ENCODE data around the gene LCE1A.

LCE1A gene
- total RNA-seq = 0 reads per million in 18 experiments

- no peak for DNase-seq
Observed at GRCh38 chr1:152827173-152827572, at the start of gene LCE1A. Gene LCE1A, plus strand, starts transcription at chr1:152827473. Its CDS starts 0 bp downstream, at chr1:152827473.

- peak in 1 of 2 donors; percentile 8 for DNase-seq
Observed at GRCh38 chr1:152777510-152778137, 49.6 kb upstream of the LCE1A start.

GRCh38 chr1:152783095-152783494 is 44.2 kb upstream of the LCE1A start:
- DNase-seq = no peak

- DNase-seq = no peak
Observed at GRCh38 chr1:152786077-152786476, 41.2 kb upstream of the LCE1A start, which contains the start of gene LCE1E. Gene LCE1E, plus strand, starts transcription at chr1:152786257. Its CDS starts 1,043 bp downstream, at chr1:152787300.

GRCh38 chr1:152795686-152796085 is 31.6 kb upstream of the LCE1A start:
- DNase-seq = no peak

GRCh38 chr1:152796421-152796820 is 30.9 kb upstream of the LCE1A start, which contains the start of gene LCE1D:
Gene LCE1D, plus strand, starts transcription at chr1:152796721. Its CDS starts 1,074 bp downstream, at chr1:152797795.
- DNase-seq = no peak

- DNase-seq = no peak
Observed at GRCh38 chr1:152801333-152801732, 25.9 kb upstream of the LCE1A start.

- no peak for DNase-seq
Observed at GRCh38 chr1:152806576-152806975, 20.7 kb upstream of the LCE1A start, which contains the start of gene LCE1C. Gene LCE1C, minus strand, starts transcription at chr1:152806651. Its CDS starts 1,173 bp downstream, at chr1:152805478.

- DNase-seq = no peak
Observed at GRCh38 chr1:152811050-152811449, 16.2 kb upstream of the LCE1A start.

GRCh38 chr1:152811671-152812070 is 15.6 kb upstream of the LCE1A start, which contains the start of gene LCE1B:
Gene LCE1B, plus strand, starts transcription at chr1:152811971. Its CDS starts 476 bp downstream, at chr1:152812447.
- DNase-seq = no peak

GRCh38 chr1:152817309-152817708 is 10.0 kb upstream of the LCE1A start:
- no peak for DNase-seq

GRCh38 chr1:152823294-152823693 is 4.0 kb upstream of the LCE1A start:
- no peak for DNase-seq

- no peak for DNase-seq
Observed at GRCh38 chr1:152824964-152825363, 2.3 kb upstream of the LCE1A start.

GRCh38 chr1:152836870-152837269 is 9.6 kb downstream of the LCE1A start:
- DNase-seq = no peak

- no peak for DNase-seq
Observed at GRCh38 chr1:152842556-152842955, 15.3 kb downstream of the LCE1A start, which contains the start of gene LCE6A. Gene LCE6A, plus strand, starts transcription at chr1:152842856. Its CDS starts 665 bp downstream, at chr1:152843521.

GRCh38 chr1:152855661-152856060 is 28.4 kb downstream of the LCE1A start:
- DNase-seq = no peak

- no peak for DNase-seq
Observed at GRCh38 chr1:152858062-152858461, 30.8 kb downstream of the LCE1A start.

- DNase-seq = no peak
Observed at GRCh38 chr1:152859696-152860095, 32.4 kb downstream of the LCE1A start, which contains the start of gene LCE7A. Gene LCE7A, plus strand, starts transcription at chr1:152859996. Its CDS starts 702 bp downstream, at chr1:152860698.

- DNase-seq = no peak
Observed at GRCh38 chr1:152860129-152860528, 32.9 kb downstream of the LCE1A start.

GRCh38 chr1:152861374-152861773 is 34.1 kb downstream of the LCE1A start:
- DNase-seq = no peak

GRCh38 chr1:152864443-152864842 is 37.2 kb downstream of the LCE1A start:
- DNase-seq = no peak

GRCh38 chr1:152866321-152866720 is 39.0 kb downstream of the LCE1A start:
- DNase-seq = no peak

- peak; percentile 63 to 66 for DNase-seq
Observed at GRCh38 chr1:152869808-152870419, 42.6 kb downstream of the LCE1A start.

Measured in inflammatory macrophage (primary cell).